ENCODE measurements around the gene TPTE2.
"Not testable (repeated sequence)": the region's sequence is repeated elsewhere in the genome, so short reads cannot be mapped to it uniquely, and the experiment has no call there.

- TF ChIP-seq CTCF (IDR thresholded peaks at IDR 0.05); EZH2phosphoT487 (IDR thresholded peaks at IDR 0.05; ENCODE audit: borderline replicate concordance, low read depth); NFIC (IDR thresholded peaks at IDR 0.05; ENCODE audit: borderline replicate concordance); PBX3 (IDR thresholded peaks at IDR 0.05); JUND (IDR thresholded peaks at IDR 0.05); EP300 (IDR thresholded peaks at IDR 0.05; ENCODE audit: borderline replicate concordance in 1 of 2, low read depth in 1 of 2, low read length in 1 of 2); REST (IDR thresholded peaks at IDR 0.05; ENCODE audit: low read depth, low read length); MAX (IDR thresholded peaks at IDR 0.05; ENCODE audit: low read depth); TAF1 (IDR thresholded peaks at IDR 0.05; ENCODE audit: borderline replicate concordance, low read depth, low read length); SMC3 (IDR thresholded peaks at IDR 0.05; ENCODE audit: low read depth, low read length); SIN3A (IDR thresholded peaks at IDR 0.05; ENCODE audit: borderline replicate concordance, low read depth, low read length); POLR2AphosphoS5 (IDR thresholded peaks at IDR 0.05; ENCODE audit: low read depth, low read length): not testable (repeated sequence)
Observed at GRCh38 chr13:19557287-19557686, 4.0 kb downstream of the TPTE2 start.

Data from SK-N-SH (cell line).